K562 (cell line): ENCODE results near the gene SCAP. TPM values are rescaled to one million over a fixed set of nuclear protein-coding genes. Genes with fewer than 3 reads are reported as not detected.

Source experiments
- ATAC-seq: fragments of 200-7000 bp; cut with Tn5 transposase; 3 replicates; pipeline ENCODE4 v1.9.1; 2020; ENCODE audit warnings: moderate library complexity
- BruUV-seq: library from RNA; stranded (reverse); fragments of 400-500 nt; replicated peaks from 2 replicates; lab custom pipeline; 2021; lab: Mats Ljungman, UMichigan
- CTCF ChIA-PET: fragments of 300-600 bp; formaldehyde crosslinking; extraction: SDS; loops from one replicate; lab custom pipeline; 2021; ENCODE audit warnings: low intra/inter-chr PET ratio; lab: Yijun Ruan, JAX
- POLR2A ChIA-PET: fragments of 300-600, 350-650 bp; sonication (Branson Sonifier 250); formaldehyde crosslinking; extraction: SDS; loops from one replicate; lab custom pipeline; 2021; ENCODE audit warnings: antibody characterized with exemption, inconsistent platforms; lab: Yijun Ruan, JAX
- DNase-seq, 4 experiments: peaks; one replicate each; pipeline versions ENCODE4 v3.0.0 to v3.0.0-alpha.2; 2011 to 2018; ENCODE audit warnings: low spot score in 3 of 4, mixed read lengths in 3 of 4; ENCODE audit errors: extremely low read depth in 1 of 4
- FAIRE-seq: peaks from 2 replicates; lab custom pipeline; 2011; peaks lifted over from hg19 to GRCh38; lab: Jason Lieb, UNC
- H2AFZ ChIP-seq: 2 replicates; pipeline ENCODE4 v1.6.0; 2011; ENCODE audit warnings: low read depth, low read length, control low read depth, inconsistent platforms
- H3K27ac ChIP-seq: fragments of 200-600 bp; 3 replicates; pipeline ENCODE4 v1.8.0; 2011; ENCODE audit warnings: low read depth, mild to moderate bottlenecking, control low read depth, inconsistent platforms, low read length, moderate library complexity, mixed read lengths; ENCODE audit errors: extremely low read depth
- H3K27me3 ChIP-seq, 2 experiments: fragments of 300-600 bp in 1 of 2; 2 replicates in 1 of 2; 3 replicates in 1 of 2; pipeline versions ENCODE4 v1.6.0 to v1.8.0; 2011; ENCODE audit warnings: inconsistent platforms in 2 of 2, low read length in 2 of 2, mild to moderate bottlenecking in 1 of 2, mixed read lengths in 1 of 2, moderate library complexity in 1 of 2; ENCODE audit not compliant: control insufficient read depth in 2 of 2, insufficient read depth in 2 of 2
- H3K36me3 ChIP-seq: fragments of 300-600 bp; 3 replicates; pipeline ENCODE4 v1.8.0; 2011; ENCODE audit warnings: mild to moderate bottlenecking, low read length, inconsistent platforms; ENCODE audit not compliant: control insufficient read depth, insufficient read depth
- H3K4me1 ChIP-seq, 2 experiments: fragments of 200-600 bp in 1 of 2; replicated peaks in 1 of 2; 2 replicates in 1 of 2; 3 replicates in 1 of 2; pipeline versions ENCODE4 v1.5.1 to v1.8.0; 2011; ENCODE audit warnings: inconsistent platforms in 2 of 2, low read length in 2 of 2, mild to moderate bottlenecking in 1 of 2, mixed read lengths in 1 of 2, moderate library complexity in 1 of 2; ENCODE audit not compliant: control insufficient read depth in 2 of 2, insufficient read depth in 2 of 2
- H3K4me2 ChIP-seq: 2 replicates; pipeline ENCODE4 v1.6.1; 2011; ENCODE audit warnings: low read length, control low read depth, inconsistent platforms, mixed read lengths; ENCODE audit not compliant: insufficient read depth
- H3K4me3 ChIP-seq: fragments of 200-600 bp; sonication (generic), shearing (Covaris generic); 2 replicates; pipeline ENCODE4 v1.5.1; 2016; ENCODE audit warnings: control low read depth, inconsistent platforms
- H3K79me2 ChIP-seq: fragments of 200-600 bp; 3 replicates; pipeline ENCODE4 v1.8.0; 2011; ENCODE audit warnings: low read length, inconsistent platforms; ENCODE audit not compliant: control insufficient read depth, insufficient read depth
- H3K9ac ChIP-seq, 2 experiments: 2 replicates each; pipeline versions ENCODE4 v1.6.0 to v1.6.1; 2011; ENCODE audit warnings: low read depth in 2 of 2, low read length in 2 of 2, control low read depth in 1 of 2, inconsistent platforms in 1 of 2, mild to moderate bottlenecking in 1 of 2, mixed read lengths in 1 of 2; ENCODE audit not compliant: insufficient read depth in 1 of 2
- H3K9me1 ChIP-seq: one replicate; pipeline ENCODE4 v1.6.0; 2011; ENCODE audit warnings: inconsistent platforms, mild to moderate bottlenecking, low read length, moderate library complexity; ENCODE audit not compliant: control insufficient read depth, insufficient read depth
- H3K9me3 ChIP-seq: replicated peaks from 2 replicates; pipeline ENCODE4 v1.5.1; 2011; ENCODE audit warnings: low read depth, low read length, inconsistent platforms; ENCODE audit not compliant: control insufficient read depth, insufficient read depth
- H4K20me1 ChIP-seq: replicated peaks from 2 replicates; pipeline ENCODE4 v1.6.1; 2011; ENCODE audit warnings: low read length, inconsistent platforms, mixed read lengths; ENCODE audit not compliant: control insufficient read depth, insufficient read depth
- C11orf30 ChIP-seq: fragments of 450-650 bp; IDR thresholded peaks from 2 replicates; pipeline ENCODE4 v1.6.1; 2016; ENCODE audit warnings: low read depth, mild to moderate bottlenecking
- CHD2 ChIP-seq: IDR thresholded peaks from 2 replicates; pipeline ENCODE4 v1.6.1; 2011; ENCODE audit warnings: low read depth, low read length
- FOXP1 ChIP-seq: sonication (generic); formaldehyde crosslinking; IDR thresholded peaks from 2 replicates; pipeline ENCODE4 v1.8.0; 2022; ENCODE audit warnings: mild to moderate bottlenecking, missing genetic modification reagents
- GATAD2A ChIP-seq: fragments of 450-650 bp; IDR thresholded peaks from 2 replicates; pipeline ENCODE4 v1.6.1; 2017
- NR2F6 ChIP-seq: fragments of 450-650 bp; formaldehyde crosslinking; IDR thresholded peaks from 2 replicates; pipeline ENCODE4 v1.4.0; 2020; ENCODE audit warnings: mild to moderate bottlenecking
- POLR2G ChIP-seq: fragments of 200-400 bp; formaldehyde crosslinking; IDR thresholded peaks from 2 replicates; pipeline ENCODE4 v1.6.1; 2017; ENCODE audit warnings: low read depth, mild to moderate bottlenecking, antibody characterized with exemption, low read length, moderate library complexity
- SMARCA4 ChIP-seq: fragments of 450-650 bp; IDR thresholded peaks from 2 replicates; pipeline ENCODE4 v1.6.1; 2016
- SNIP1 ChIP-seq: fragments of 450-650 bp; IDR thresholded peaks from 2 replicates; pipeline ENCODE4 v1.7.1; 2017; ENCODE audit warnings: low read depth, mild to moderate bottlenecking
- TCF3 ChIP-seq: sonication (generic); formaldehyde crosslinking; IDR thresholded peaks from 2 replicates; pipeline ENCODE4 v1.4.0; 2020; ENCODE audit warnings: mild to moderate bottlenecking, missing genetic modification reagents
- ZSCAN32 ChIP-seq: fragments of 450-650 bp; formaldehyde crosslinking; IDR thresholded peaks from 2 replicates; pipeline ENCODE4 v1.4.0; 2020; ENCODE audit warnings: mild to moderate bottlenecking, moderate library complexity
- WGBS: fragments of 100-300 bp; shearing (Covaris generic); methylation state at CpG from one replicate; pipeline ENCODE4 v1.1.6; 2016; ENCODE audit warnings: low coverage, mixed read lengths; ENCODE audit not compliant: insufficient coverage; ENCODE audit errors: missing lambda C conversion rate; 5-methylcytosine and 5-hydroxymethylcytosine counted together
- in situ Hi-C: fragments of 300-500 bp; cut with MboI; formaldehyde crosslinking; loops from 4 replicates; pipeline ENCODE4 v1.15.0; 2018; ENCODE audit warnings: inconsistent platforms, mixed read lengths
- intact Hi-C: fragments of 100-400 bp; cut with micrococcal nuclease; formaldehyde crosslinking; loops from 2 replicates; pipeline ENCODE4 v1.14.2; 2022
- polyA plus RNA-seq, 8 experiments: library from polyadenylated mRNA; depleted of rRNA in 4 of 8; stranded (reverse) in 5 of 8; unstranded in 3 of 8; fragments of >200 nt; fragmentation: Nextera tagmentation in 2 of 8; fragmentation: Illumina TruSeq in 1 of 8; extraction: Ambion mirVana in 2 of 8; extraction: Trizol in 1 of 8; gene quantifications; 2 replicates each; pipeline versions ENCODE4 v1.2.1 to v1.2.3, GENCODE V29; 2011 to 2014; ENCODE audit warnings: inconsistent platforms in 1 of 8, missing spikeins in 1 of 8
- total RNA-seq, 7 experiments: library from RNA; depleted of rRNA in 6 of 7; stranded (reverse); fragments of >200 nt in 6 of 7; fragmentation: Illumina TruSeq in 2 of 7; extraction: Trizol in 2 of 7; gene quantifications; 2 replicates each; pipeline versions ENCODE4 v1.2.1 to v1.2.3, GENCODE V29; 2011 to 2021; ENCODE audit warnings: low replicate concordance in 1 of 7
- TF ChIP-seq, protein P1 (sequence below), 3 experiments: IDR thresholded peaks in 2 of 3; conservative IDR thresholded peaks in 1 of 3; 2 replicates each; pipeline ENCODE4 v1.5.1; 2011 to 2012; ENCODE audit warnings: low read length in 3 of 3, mild to moderate bottlenecking in 3 of 3, control low read depth in 2 of 3, improper control_type of control experiment in 1 of 3, inconsistent platforms in 1 of 3, low read depth in 1 of 3, mixed read lengths in 1 of 3, moderate library complexity in 1 of 3; ENCODE audit not compliant: insufficient read depth in 2 of 3
- TF ChIP-seq, protein P2 (sequence below), 2 experiments: IDR thresholded peaks; 2 replicates each; pipeline ENCODE4 v1.6.1; 2011; ENCODE audit warnings: borderline replicate concordance in 1 of 2, control low read depth in 1 of 2, low read depth in 1 of 2, low read length in 1 of 2, mild to moderate bottlenecking in 1 of 2, mixed read lengths in 1 of 2, moderate library complexity in 1 of 2; ENCODE audit not compliant: insufficient read depth in 1 of 2, insufficient read length in 1 of 2, poor library complexity in 1 of 2, severe bottlenecking in 1 of 2; ENCODE audit errors: extremely low read depth in 1 of 2
- TF ChIP-seq, protein P3 (sequence below): fragments of 450-650 bp; formaldehyde crosslinking; IDR thresholded peaks from 2 replicates; pipeline ENCODE4 v1.4.0; 2020; ENCODE audit warnings: mild to moderate bottlenecking
- TF ChIP-seq, protein P4 (sequence below): sonication (generic); formaldehyde crosslinking; IDR thresholded peaks from 2 replicates; pipeline ENCODE4 v1.9.0; 2022; ENCODE audit warnings: mild to moderate bottlenecking, missing genetic modification reagents

SCAP gene
- total and polyA plus RNA-seq, 9 of the 15 experiments (the other 6 are each of a cell fraction or from before 2014, with no cell fraction given), result 2.6 to 104 (median 37.8) TPM

DNA sequence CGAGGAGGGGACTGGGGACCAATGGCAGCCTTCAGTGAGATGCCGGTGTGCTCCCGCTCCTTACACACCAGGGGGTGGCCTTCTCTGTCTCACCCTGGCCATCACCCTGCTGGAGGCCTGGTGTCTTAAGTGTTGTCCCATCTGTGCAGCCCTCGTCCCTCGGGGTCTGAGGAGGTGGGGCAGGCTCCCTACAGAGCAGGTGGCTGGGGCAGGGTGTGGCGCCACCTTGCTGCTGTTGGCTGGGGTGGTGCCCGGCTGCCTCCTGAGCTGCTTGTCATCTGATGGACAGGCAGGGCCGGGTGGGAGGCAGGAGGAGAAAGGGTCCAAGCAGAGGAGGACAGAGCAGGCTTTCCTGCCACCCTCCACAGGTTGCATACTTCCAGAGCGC lies 69.0 kb downstream of the SCAP start:
- Histone ChIP-seq H3K27ac (peak overlapping the region; percentile 48; the same call in 2 of the 3 replicates), H3K27me3 (no peaks in the 10 kb centered on the region), H3K9me1 (peaks cover 7% of the 10 kb centered on the region), H3K9ac (peak overlapping the region in 1 of 2 experiments; percentile 83; a peak in 2 of 4 replicates), H3K4me3 (no peak overlapping the region), H4K20me1 (no peaks in the 10 kb centered on the region; the same call in 1 of the 2 replicates), H3K4me1 (peaks cover 28 to 63% of the 10 kb centered on the region in 2 experiments), H3K4me2 (peak overlapping the region; percentile 66), H2AFZ (peak overlapping the region; percentile 67; the same call in 1 of the 2 replicates), H3K36me3 (peaks cover 72% of the 10 kb centered on the region; the same call in 2 of the 3 replicates), H3K9me3 (no peaks in the 10 kb centered on the region), H3K79me2 (peaks cover 16% of the 10 kb centered on the region; the same call in 2 of the 3 replicates)
- FAIRE-seq (no peak), ATAC-seq (peak; percentile 69), DNase-seq (no peak)
- ChIA-PET CTCF (interaction anchor here (0.9 kb wide), 1 partner anchor 15 kb away, joined by 3 read pairs; no protein-coding TSS in a partner anchor), POLR2A (interaction anchor here (0.5 to 1.7 kb wide), 7 partner anchors 9 to 198 kb away, joined by 3 to 7 read pairs (median 3); no protein-coding TSS in a partner anchor)
- 60% methylated on average over 7 of the region's 9 CpGs for WGBS
- intact Hi-C loops (no loop called here), in situ Hi-C loops (no loop called here)
- BruUV-seq, result no TSS peak
- TF ChIP-seq FOXP1 (CRISPR knock-in tag) (no peak), POLR2G (peak; percentile 54; the same call in 1 of the 2 replicates), SMARCA4 (no peak), GATAD2A (no peak), NR2F6 (CRISPR knock-in tag) (no peak), C11orf30 (no peak), ZSCAN32 (no peak), SNIP1 (no peak), TCF3 (CRISPR knock-in tag) (no peak), CHD2 (no peak)
- TF ChIP-seq, protein P1, sequence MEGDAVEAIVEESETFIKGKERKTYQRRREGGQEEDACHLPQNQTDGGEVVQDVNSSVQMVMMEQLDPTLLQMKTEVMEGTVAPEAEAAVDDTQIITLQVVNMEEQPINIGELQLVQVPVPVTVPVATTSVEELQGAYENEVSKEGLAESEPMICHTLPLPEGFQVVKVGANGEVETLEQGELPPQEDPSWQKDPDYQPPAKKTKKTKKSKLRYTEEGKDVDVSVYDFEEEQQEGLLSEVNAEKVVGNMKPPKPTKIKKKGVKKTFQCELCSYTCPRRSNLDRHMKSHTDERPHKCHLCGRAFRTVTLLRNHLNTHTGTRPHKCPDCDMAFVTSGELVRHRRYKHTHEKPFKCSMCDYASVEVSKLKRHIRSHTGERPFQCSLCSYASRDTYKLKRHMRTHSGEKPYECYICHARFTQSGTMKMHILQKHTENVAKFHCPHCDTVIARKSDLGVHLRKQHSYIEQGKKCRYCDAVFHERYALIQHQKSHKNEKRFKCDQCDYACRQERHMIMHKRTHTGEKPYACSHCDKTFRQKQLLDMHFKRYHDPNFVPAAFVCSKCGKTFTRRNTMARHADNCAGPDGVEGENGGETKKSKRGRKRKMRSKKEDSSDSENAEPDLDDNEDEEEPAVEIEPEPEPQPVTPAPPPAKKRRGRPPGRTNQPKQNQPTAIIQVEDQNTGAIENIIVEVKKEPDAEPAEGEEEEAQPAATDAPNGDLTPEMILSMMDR (IDR thresholded peaks at IDR 0.05 in 2 of 3, conservative IDR thresholded peaks at IDR 0.05 in 1 of 3; ENCODE audit: insufficient read depth in 2 of 3, low read depth in 1 of 3, low read length in 3 of 3), result peak in 2 of 3 experiments; percentile 43 to 57; a peak in 5 of 6 replicates
- TF ChIP-seq, protein P2, sequence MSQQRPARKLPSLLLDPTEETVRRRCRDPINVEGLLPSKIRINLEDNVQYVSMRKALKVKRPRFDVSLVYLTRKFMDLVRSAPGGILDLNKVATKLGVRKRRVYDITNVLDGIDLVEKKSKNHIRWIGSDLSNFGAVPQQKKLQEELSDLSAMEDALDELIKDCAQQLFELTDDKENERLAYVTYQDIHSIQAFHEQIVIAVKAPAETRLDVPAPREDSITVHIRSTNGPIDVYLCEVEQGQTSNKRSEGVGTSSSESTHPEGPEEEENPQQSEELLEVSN (IDR thresholded peaks at IDR 0.05; ENCODE audit: borderline replicate concordance in 1 of 2, extremely low read depth in 1 of 2, insufficient read depth in 1 of 2, insufficient read length in 1 of 2, low read depth in 1 of 2, low read length in 1 of 2, poor library complexity in 1 of 2, severe bottlenecking in 1 of 2), result peak; percentile 8 to 12
- TF ChIP-seq, protein P3, sequence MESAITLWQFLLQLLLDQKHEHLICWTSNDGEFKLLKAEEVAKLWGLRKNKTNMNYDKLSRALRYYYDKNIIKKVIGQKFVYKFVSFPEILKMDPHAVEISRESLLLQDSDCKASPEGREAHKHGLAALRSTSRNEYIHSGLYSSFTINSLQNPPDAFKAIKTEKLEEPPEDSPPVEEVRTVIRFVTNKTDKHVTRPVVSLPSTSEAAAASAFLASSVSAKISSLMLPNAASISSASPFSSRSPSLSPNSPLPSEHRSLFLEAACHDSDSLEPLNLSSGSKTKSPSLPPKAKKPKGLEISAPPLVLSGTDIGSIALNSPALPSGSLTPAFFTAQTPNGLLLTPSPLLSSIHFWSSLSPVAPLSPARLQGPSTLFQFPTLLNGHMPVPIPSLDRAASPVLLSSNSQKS, result no peak
- TF ChIP-seq, protein P4, sequence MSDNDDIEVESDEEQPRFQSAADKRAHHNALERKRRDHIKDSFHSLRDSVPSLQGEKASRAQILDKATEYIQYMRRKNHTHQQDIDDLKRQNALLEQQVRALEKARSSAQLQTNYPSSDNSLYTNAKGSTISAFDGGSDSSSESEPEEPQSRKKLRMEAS (CRISPR knock-in tag), result peak; percentile 74
